GM19468 (cell line): ENCODE measurements around the gene ALDH3B1.

Experiments
- ATAC-seq: cut with Tn5 transposase; IDR thresholded peaks from one replicate; pipeline ENCODE4 v1.9.1; 2021; ENCODE audit warnings: mild to moderate bottlenecking, moderate library complexity, moderate number of reproducible peaks; ENCODE audit not compliant: unreplicated experiment; ENCODE audit errors: extremely low read depth

ALDH3B1 gene

GRCh38 chr11:68056317-68057285, 46.5 kb downstream of the ALDH3B1 start:
- ATAC-seq = no peak

GRCh38 chr11:68057807-68058206, 47.7 kb downstream of the ALDH3B1 start:
- no peak for ATAC-seq

- no peak for ATAC-seq
Observed at GRCh38 chr11:68061508-68061907, 51.4 kb downstream of the ALDH3B1 start.

- no peak for ATAC-seq
Observed at GRCh38 chr11:68064926-68065325, 54.8 kb downstream of the ALDH3B1 start.

GRCh38 chr11:68065841-68066240, 55.7 kb downstream of the ALDH3B1 start:
- ATAC-seq = no peak

- ATAC-seq = no peak
Observed at GRCh38 chr11:68066742-68067141, 56.6 kb downstream of the ALDH3B1 start.

GRCh38 chr11:68067991-68068390, 57.9 kb downstream of the ALDH3B1 start:
- no peak for ATAC-seq

- no peak for ATAC-seq
Observed at GRCh38 chr11:68071281-68072048, 61.3 kb downstream of the ALDH3B1 start.

GRCh38 chr11:68074584-68075352, 64.6 kb downstream of the ALDH3B1 start:
- ATAC-seq = no peak

GRCh38 chr11:68076371-68077042, 66.4 kb downstream of the ALDH3B1 start:
- ATAC-seq = no peak

GRCh38 chr11:68077617-68078582, 67.8 kb downstream of the ALDH3B1 start:
- ATAC-seq = no peak
